Uterus (tissue), 4 donors: Measurements from ENCODE around the gene IL1RAPL2. TPM values are rescaled to one million over a fixed set of nuclear protein-coding genes. Genes with fewer than 3 reads are reported as not detected.

Experiments used
- DNase-seq, 2 donors: peaks; one replicate each; pipeline ENCODE4 v3.0.0-alpha.2; 2019 to 2020
- H3K27ac ChIP-seq, 2 donors: fragments of 200-600 bp; sonication (generic); 1 replicate in 1 of 2; 2 replicates in 1 of 2; pipeline ENCODE4 v1.5.1; 2016 to 2018
- H3K27me3 ChIP-seq, 2 donors: fragments of 200-600 bp; sonication (generic); one replicate each; pipeline ENCODE4 v1.5.1; 2018 to 2019; ENCODE audit warnings: control low read depth in 1 of 2
- H3K36me3 ChIP-seq, 2 donors: fragments of 200-600 bp; sonication (generic); one replicate each; pipeline ENCODE4 v1.5.1; 2019; ENCODE audit warnings: control low read depth in 1 of 2
- H3K4me1 ChIP-seq, 2 donors: fragments of 200-600 bp; sonication (generic); one replicate each; pipeline ENCODE4 v1.5.1; 2018 to 2019; ENCODE audit warnings: control low read depth in 1 of 2
- H3K4me3 ChIP-seq, 2 donors: fragments of 200-600 bp; sonication (generic); 1 replicate in 1 of 2; 2 replicates in 1 of 2; pipeline ENCODE4 v1.5.1; 2018 to 2019; ENCODE audit warnings: mild to moderate bottlenecking in 1 of 2
- H3K9me3 ChIP-seq, 2 donors: fragments of 200-600 bp; sonication (generic); one replicate each; pipeline ENCODE4 v1.5.1; 2019; ENCODE audit warnings: control low read depth in 1 of 2
- CTCF ChIP-seq, 4 experiments: fragments of 200-600 bp in 2 of 4; fragments of 450-650 bp in 2 of 4; sonication (generic) in 2 of 4; IDR thresholded peaks; one replicate each; pipeline ENCODE4 v1.5.1; 2016 to 2019; ENCODE audit warnings: antibody characterized with exemption in 4 of 4, mild to moderate bottlenecking in 2 of 4, moderate library complexity in 1 of 4
- POLR2A ChIP-seq, 2 donors: fragments of 450-650 bp; IDR thresholded peaks; one replicate each; pipeline ENCODE4 v1.6.1; 2016; ENCODE audit warnings: antibody characterized with exemption in 2 of 2, mild to moderate bottlenecking in 1 of 2, moderate library complexity in 1 of 2
- intact Hi-C: fragments of 100-400 bp; cut with DNase I; formaldehyde crosslinking; loops from one replicate; pipeline ENCODE4 v1.15.1; 2023; ENCODE audit warnings: low total_unique reads
- total RNA-seq, 4 donors: library from RNA; depleted of rRNA in 3 of 4; stranded (reverse); fragments of >200 nt in 3 of 4; gene quantifications; one replicate each; pipeline versions ENCODE4 v1.1.0 to v1.2.4, GENCODE V29; 2014 to 2023
- donor health status: DM: yes; HTN: yes; CAD: no.

IL1RAPL2 gene
- total RNA-seq, 4 donors from 2014 or later, result 2.1 TPM; not detected in 3

- Histone ChIP-seq H3K27ac (no peak overlapping the region), H3K36me3 (no peaks in the 10 kb centered on the region), H3K27me3 (no peaks in the 10 kb centered on the region), H3K4me1 (no peaks in the 10 kb centered on the region), H3K4me3 (no peak overlapping the region), H3K9me3 (no peaks in the 10 kb centered on the region)
- TF ChIP-seq CTCF (IDR thresholded peaks at IDR 0.05), result no peak
- no peak for TF ChIP-seq POLR2A (IDR thresholded peaks at IDR 0.05)
- intact Hi-C loops, result no loop called here
- DNase-seq, result no peak
Measured at GRCh38 chrX:105051364-105051763, 485.4 kb downstream of the IL1RAPL2 start.

GRCh38 chrX:105052926-105053325 is 486.9 kb downstream of the IL1RAPL2 start:
- TF ChIP-seq POLR2A (IDR thresholded peaks at IDR 0.05) (no peak), CTCF (IDR thresholded peaks at IDR 0.05) (no peak)
- Histone ChIP-seq H3K9me3 (no peaks in the 10 kb centered on the region), H3K36me3 (no peaks in the 10 kb centered on the region), H3K4me1 (no peaks in the 10 kb centered on the region), H3K27ac (no peak overlapping the region), H3K4me3 (no peak overlapping the region), H3K27me3 (no peaks in the 10 kb centered on the region)
- DNase-seq, result no peak
- intact Hi-C loops, result no loop called here

GRCh38 chrX:105063743-105064142 is 497.7 kb downstream of the IL1RAPL2 start:
- no peak for TF ChIP-seq CTCF (IDR thresholded peaks at IDR 0.05)
- no peak for TF ChIP-seq POLR2A (IDR thresholded peaks at IDR 0.05)
- intact Hi-C loops, result no loop called here
- no peaks in the 10 kb centered on the region for H3K27me3 ChIP-seq

GRCh38 chrX:105098201-105098600 is 532.2 kb downstream of the IL1RAPL2 start:
- no peak overlapping the region for H3K27ac ChIP-seq
- intact Hi-C loops, result no loop called here
- no peaks in the 10 kb centered on the region for H3K9me3 ChIP-seq
- H3K36me3 ChIP-seq, result no peaks in the 10 kb centered on the region
- no peak overlapping the region for H3K4me3 ChIP-seq
- no peaks in the 10 kb centered on the region for H3K4me1 ChIP-seq
- no peaks in the 10 kb centered on the region for H3K27me3 ChIP-seq
- DNase-seq, result no peak
- TF ChIP-seq CTCF (IDR thresholded peaks at IDR 0.05), result no peak
- TF ChIP-seq POLR2A (IDR thresholded peaks at IDR 0.05), result no peak

More at GRCh38 chrX:105063743-105064142, 497.7 kb downstream of the IL1RAPL2 start:
- H3K4me3 ChIP-seq, result no peak overlapping the region
- H3K27ac ChIP-seq, result no peak overlapping the region
- no peaks in the 10 kb centered on the region for H3K4me1 ChIP-seq
- H3K9me3 ChIP-seq, result no peaks in the 10 kb centered on the region
- no peaks in the 10 kb centered on the region for H3K36me3 ChIP-seq
- no peak for DNase-seq

GRCh38 chrX:105098812-105099211 is 532.8 kb downstream of the IL1RAPL2 start:
- no peaks in the 10 kb centered on the region for H3K27me3 ChIP-seq
- no peak for DNase-seq

More at GRCh38 chrX:105098812-105099211, 532.8 kb downstream of the IL1RAPL2 start:
- intact Hi-C loops, result no loop called here
- Histone ChIP-seq H3K4me3 (no peak overlapping the region), H3K4me1 (no peaks in the 10 kb centered on the region), H3K9me3 (no peaks in the 10 kb centered on the region), H3K27ac (no peak overlapping the region), H3K36me3 (no peaks in the 10 kb centered on the region)
- TF ChIP-seq POLR2A (IDR thresholded peaks at IDR 0.05) (no peak), CTCF (IDR thresholded peaks at IDR 0.05) (no peak)
